DND-41 (cell line): Measurements from ENCODE around the gene PTPRN2.

Source experiments
- CTCF ChIP-seq: IDR thresholded peaks from 2 replicates; pipeline ENCODE4 v1.5.1; 2012; ENCODE audit warnings: borderline replicate concordance, low read length, moderate library complexity, mild to moderate bottlenecking; ENCODE audit not compliant: poor library complexity, severe bottlenecking; ENCODE audit errors: extremely low read depth
- EZH2 ChIP-seq: IDR thresholded peaks from 3 replicates; pipeline ENCODE4 v1.6.1; 2012; ENCODE audit warnings: borderline replicate concordance, low read depth, mild to moderate bottlenecking, moderate library complexity, low read length, inconsistent platforms; ENCODE audit not compliant: severe bottlenecking

GRCh38 chr7:158251061-158251965 is 336.3 kb downstream of the PTPRN2 start:
- no peak for TF ChIP-seq CTCF
- no peak for TF ChIP-seq EZH2
